ENCODE measurements around the gene MCF2L2.

MCF2L2 gene

DNA sequence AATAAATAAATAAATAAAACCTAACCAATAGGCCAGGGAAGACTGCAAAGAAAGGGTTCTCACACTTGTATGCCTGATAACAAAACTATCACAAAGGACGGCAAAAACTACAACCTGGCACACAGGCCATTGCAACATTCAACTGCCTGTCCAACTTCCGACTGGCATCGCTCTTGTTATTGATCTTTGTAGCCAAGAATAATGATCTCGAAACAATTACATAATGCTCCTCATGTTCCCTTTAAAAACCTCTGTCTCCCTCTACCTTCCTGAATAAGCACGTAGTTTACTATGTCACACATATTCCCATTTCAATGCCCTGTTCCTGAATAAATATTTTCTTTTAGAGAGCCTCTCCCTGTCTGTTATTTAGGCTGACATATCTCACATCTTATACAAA, 101.1 kb downstream of the MCF2L2 start:
- DNase-seq (ENCODE audit: low read depth) = no peak

DNA sequence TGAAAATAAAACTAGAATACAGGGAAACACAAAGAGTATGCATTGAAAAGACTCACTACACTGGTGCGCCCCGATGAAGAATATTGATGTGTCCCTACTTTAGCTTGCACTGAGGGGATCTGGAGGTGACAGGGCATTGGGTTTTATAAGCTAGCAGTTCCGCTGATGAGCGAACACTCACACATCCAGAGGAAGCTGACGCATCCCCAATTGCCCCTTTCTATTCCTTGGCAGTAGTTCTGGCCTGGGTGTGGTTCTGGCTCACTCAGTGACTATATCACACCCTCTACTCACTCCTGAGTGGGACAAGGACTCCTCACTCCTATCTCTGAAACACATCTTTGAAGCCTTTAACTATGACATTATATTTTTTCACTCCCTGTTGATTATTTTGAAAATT, 104.3 kb downstream of the MCF2L2 start:
- DNase-seq (ENCODE audit: low read depth) = no peak

DNA sequence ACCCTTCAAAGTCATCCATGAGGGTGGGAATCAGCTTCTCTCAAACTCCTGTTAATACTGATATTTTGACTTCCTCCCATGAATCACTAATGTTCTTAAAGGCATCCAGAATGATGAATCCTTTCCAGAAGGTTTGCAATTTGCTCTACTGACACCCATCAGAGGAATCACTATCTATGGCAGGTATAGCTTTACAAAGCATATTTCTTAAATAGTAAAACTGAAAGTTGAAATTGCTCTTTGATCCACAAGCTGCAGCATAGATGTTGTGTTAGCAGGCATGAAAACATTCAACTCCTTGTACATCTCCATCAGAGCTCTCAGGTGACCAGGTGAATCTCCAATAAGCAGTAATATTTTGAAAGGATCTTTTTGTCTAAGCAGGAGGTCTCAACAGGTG, 109.0 kb downstream of the MCF2L2 start:
- no peak for DNase-seq (ENCODE audit: low read depth)

DNA sequence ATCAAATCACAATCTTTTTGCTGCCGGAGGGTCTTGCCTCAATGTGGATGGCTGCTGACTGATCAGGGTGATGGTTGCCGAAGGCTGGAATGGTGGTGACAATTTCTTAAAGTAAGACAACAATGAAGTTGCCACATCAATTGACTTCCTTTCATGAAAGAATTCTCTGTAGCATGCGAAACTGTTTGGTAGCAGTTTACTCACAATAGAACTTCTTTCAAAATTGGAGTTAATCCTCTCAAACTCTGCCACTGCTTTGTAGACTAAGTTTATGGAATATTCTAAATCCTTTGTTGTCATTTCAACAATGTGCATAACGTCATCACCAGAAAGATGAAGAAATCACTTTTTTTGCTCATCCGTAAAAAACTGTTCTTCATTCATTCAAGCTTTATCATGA, 109.5 kb downstream of the MCF2L2 start:
- DNase-seq (ENCODE audit: low read depth) = no peak

DNA sequence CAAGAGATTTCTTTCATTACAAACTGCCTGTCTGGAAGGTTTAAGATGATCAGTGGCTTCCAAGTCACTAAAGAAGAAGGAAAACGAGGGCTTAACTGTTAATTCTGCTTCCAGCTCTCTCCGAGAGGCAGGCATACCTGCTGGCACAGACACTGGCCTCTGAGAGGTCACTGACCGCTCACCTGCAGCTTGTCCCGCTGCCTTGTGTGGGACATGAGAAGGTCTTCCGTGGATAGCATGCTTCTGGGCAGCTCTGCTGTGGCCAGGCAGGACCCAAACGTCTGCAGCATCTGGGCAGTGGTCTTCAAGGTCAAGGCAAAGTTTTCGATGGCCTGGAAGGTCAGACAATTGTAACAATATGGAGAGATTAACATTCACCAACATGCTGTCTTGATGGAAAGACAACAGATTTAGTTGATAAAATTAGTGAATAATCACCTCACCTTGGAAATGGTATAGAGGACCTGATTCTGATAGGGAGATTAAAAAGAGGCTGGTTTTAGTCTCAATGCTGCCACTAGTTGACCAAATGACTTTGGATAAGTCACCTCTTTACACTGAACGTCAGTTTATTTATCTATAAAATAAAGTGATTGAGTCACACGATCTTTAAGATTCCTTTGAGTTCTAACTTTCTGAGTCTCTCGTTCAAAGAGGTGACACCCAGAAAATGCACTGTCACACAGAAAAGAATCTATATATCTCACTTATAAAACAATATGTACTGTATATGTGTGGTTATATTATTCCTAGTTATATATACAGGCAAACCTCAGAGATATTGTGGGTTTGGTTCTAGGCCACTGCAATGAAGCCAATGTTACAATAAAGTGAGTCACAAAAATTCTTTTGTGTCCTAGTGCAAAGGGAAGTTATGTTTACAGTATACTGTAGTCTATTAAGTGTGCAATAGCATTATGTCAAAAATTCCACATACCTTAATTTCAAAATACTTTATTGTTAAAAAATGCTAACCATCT, 110.2 kb downstream of the MCF2L2 start:
- peak; percentile 36 for DNase-seq (ENCODE audit: low read depth)

DNA sequence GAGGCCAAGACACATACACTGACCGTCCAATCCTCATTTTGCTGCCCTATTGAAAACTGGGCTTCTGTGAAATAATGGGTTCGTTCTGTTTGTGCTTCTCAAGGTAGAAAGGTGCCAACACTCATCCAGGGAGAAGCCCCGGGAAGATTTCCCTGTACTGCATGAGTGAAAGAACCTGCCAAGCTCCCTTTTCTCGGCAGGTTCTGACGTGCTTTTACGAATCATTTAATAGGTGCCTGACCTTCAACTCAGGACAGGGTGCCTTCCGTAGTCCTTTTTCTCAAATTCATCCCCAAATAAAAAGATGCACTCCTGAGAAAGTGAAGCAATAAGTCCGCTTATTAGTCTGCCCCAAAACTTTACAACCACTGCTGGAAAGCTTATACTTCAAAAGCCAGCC, 111.1 kb downstream of the MCF2L2 start:
- no peak for DNase-seq (ENCODE audit: low read depth)

DNA sequence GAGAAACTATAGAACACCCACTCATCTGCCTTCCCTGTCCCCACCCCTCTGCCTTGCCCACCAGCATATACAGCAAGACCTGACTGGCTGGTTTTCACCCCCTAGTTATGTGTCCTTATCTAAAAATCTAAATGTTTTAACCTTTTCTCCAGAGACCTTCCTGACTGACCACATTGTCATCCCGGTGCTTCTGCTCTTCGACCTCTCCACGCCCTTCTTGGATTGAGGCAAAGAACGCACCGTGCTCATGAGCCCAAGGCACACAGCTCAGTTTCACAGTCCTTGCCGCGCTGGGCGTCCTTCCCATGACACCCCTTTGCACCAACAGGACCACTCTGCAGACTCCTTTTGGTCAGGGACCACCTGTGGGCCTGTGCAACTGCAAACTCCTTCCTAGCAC, 112.7 kb downstream of the MCF2L2 start:
- DNase-seq (ENCODE audit: low read depth) = no peak

DNA sequence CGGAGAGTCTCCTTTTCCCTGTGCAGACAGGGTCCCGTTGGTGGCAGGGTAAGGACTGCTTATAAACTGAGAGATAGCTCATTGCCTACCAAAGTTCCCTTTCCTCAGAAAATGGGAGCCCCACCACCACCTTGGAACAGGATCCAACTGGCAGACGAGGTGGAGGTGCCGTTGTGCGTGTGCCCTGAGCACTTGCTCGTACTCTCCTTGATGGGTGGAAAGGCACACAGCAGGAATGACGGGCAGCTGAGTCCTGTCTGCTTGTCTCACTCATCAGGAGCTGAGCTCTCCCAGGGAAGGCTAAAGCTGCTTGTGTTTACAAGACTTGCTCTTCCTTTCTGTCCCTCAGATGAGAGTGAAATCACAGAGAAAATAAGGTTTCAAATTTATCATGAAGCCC, 114.7 kb downstream of the MCF2L2 start:
- no peak for DNase-seq (ENCODE audit: low read depth)

DNA sequence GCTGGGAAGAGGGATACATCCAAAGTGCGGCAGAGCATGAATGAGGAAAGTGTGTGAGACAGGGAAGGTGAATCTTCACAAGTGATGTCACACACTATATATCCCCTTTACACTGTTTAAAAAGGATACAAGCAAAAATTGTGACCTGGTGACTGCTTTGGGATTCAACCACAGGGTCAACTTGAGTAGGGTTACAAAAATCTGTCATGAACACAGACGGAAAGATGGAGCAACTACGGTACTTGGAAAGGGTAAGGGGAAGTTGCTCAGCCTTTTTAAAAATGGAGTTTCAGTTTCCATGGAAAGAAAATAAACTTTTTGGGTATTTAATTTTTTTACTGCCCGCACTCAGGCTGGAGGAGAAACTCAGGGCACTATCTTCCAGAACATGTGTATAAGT, 115.1 kb downstream of the MCF2L2 start:
- DNase-seq (ENCODE audit: low read depth) = no peak

DNA sequence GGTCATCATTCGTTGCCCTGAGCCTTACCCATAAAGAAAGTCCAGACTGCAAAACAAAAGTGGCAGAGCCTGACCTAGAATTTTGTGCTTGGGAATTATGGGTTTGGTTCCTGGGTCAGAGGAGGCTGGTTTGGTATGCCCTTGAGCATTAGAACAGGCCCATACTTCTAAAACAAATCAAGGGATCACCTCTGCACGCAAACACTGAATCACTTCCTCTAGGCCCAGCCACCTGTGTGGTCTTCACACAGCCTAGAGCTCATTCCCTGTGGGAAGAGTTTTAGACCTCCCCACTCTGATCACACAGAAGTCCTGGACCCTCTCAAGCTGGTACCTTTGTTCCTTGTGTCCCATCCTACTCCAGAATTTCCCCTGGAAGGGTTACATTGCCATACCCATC, 116.0 kb downstream of the MCF2L2 start:
- no peak for DNase-seq (ENCODE audit: low read depth)

DNA sequence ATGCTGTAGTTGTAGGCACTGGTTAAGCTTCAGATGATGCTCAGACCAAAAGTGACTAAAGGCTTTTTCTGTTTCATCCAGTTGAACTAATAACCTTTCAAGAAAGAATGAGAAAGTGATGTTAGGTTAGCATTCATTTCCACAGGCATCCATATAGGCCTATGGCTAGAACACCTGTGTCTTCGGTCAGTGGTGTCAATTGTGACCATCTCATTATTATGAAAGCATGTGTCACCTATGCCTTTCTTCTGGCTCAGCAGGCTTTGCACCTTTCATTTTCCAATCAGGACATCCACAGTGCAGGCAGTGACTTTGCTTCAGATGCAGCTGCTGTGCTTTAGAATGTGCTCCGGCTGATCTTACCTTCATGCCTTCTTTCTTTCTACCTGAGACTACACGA, 117.5 kb downstream of the MCF2L2 start:
- no peak for DNase-seq (ENCODE audit: low read depth)

DNA sequence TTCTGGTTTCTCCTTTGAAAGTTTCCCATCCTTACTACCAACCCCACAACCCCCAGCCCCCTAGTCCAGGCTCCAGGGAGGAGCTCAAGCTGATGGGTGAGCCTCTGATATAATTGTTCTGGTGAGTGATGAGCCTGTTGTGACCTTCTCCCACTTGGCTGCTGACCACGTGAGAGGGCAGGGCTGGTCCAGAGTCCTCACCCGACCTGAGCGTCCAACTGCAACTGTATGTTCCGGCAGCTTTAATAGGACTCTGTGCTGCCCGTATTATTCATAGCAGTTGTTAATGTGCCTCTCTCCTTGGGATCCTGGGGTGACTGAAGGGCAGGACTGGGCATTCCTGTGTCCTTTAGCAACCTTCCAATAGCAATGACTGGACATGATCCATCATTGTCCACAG, 119.1 kb downstream of the MCF2L2 start:
- no peak for DNase-seq (ENCODE audit: low read depth)

DNA sequence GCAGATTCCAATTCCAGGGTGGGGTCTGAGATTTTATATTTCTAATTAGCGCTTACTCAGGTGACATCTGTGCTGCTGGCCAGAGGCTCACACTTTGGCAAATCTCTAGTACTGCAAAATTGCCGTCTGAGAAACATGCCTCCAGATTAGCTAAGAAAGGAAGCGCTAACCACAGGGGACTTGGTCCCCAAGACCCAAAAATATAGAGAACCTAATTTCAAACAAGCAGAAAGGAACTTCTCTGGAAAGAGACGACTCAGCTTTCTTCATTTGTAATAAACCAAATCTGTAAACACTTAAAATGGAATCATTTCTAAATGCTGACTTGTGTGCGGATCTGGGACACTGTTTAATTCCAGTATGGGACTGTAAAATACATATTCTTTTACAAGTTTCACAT, 119.7 kb downstream of the MCF2L2 start:
- no peak for DNase-seq (ENCODE audit: low read depth)

DNA sequence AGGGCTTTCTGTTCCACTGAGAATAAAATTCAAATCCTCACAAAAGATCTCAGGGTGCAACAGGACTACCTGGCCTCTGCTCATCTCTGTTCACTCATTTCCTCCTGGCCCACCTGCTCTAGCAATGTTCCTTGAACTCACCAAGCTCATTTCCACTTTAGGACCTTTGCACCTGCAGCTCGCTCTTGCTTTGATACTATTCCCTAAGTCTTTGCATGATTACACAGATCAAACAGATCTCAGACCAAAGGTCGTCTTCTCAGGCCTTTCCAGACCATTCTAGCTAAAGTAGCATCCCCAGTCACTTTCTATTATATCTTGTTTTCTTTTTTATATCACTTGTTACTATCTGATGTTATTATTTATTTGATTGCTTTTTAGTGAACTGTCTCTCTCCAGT, 120.7 kb downstream of the MCF2L2 start:
- no peak for DNase-seq (ENCODE audit: low read depth)

DNA sequence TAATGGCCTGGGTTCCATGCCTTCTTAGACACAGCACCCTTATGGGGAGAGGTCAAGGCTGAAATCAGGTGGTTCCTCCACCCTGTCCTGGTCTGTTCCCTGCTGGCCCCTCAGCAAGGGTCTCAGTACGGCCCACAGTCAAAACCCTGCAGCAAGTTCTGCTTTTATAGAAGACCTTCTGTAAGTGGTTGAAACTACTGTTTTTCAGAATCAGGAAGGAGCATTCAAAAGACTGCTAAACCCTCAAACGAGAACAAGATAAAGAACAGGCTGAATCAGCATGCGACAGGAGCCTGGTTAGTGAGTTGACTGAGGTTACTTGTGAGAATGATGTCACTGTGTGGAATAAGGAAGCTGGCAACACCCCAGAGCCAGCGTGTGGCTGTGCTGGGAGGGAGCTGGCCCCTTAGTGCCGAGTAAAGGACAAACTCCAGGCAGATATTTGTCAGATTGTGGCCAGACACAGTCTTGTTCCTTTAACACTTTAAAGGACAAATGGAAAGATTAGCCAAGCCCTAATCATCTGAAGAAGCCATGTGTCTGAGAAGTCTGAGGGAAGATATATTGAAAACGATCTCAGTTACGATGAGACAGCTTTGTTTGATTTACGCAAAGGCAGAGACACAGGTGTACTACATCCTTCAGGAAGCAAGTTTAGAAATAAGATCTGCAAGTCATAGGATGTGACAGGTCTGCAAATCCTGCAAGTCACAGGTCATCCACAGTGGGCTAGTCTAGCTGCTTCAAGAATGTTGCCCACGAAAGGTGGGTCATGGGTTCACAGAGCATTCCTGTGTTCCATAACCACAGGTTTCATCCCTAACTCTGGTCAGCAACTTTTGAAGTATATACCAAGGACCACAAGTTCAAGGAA, 121.4 kb downstream of the MCF2L2 start:
- DNase-seq (ENCODE audit: low read depth) = peak; percentile 32

DNA sequence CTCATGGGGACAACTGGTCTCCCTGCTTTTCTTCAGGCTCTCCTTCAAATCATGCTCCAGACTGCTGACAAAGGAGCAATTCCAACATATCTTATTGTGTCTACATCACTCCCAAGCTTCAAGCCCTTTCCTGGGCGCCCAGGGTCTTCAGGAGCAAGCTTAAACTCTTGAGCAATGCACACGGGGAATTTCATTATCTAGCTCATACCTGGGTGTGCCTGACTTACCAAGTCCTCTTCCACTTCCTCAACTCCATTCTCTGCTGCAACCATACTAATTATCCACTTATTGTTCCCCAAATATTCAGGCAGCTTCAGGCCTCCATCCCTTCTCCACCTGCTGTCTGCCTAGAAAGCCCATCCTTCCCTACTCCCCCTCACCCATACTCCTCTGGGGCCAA, 124.7 kb downstream of the MCF2L2 start:
- DNase-seq (ENCODE audit: low read depth) = no peak

DNA sequence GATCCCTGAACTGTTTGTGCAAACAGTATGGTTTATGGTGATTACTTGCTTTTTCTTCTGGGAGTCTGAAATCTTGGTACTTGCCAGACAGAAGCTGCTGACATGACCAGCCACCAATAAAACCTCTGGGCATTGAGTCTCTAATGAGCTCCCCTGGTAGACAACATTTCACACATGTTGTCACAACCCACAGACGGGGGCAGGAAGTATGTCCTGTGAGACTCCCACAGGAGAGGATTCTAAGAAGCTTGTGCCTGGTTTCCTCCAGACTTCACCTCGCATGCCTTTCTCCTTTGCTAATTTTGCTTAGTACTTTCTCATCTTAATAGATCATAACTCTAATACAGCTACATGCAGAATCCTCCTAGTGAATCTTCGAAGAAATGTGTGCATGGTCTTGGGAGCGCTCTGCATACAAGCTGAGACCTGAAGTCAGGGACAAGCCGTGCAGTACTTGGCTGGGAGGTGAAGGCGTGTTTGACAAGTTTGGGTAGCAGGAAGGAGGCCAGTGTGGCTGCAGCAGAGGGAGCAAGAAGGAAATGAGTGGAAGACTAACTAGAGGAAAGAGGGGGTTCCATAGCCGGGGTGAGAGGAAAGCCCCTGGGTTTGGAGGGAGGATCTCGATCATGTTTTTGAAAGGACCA, 126.4 kb downstream of the MCF2L2 start:
- peak; percentile 30 for DNase-seq (ENCODE audit: low read depth)

DNA sequence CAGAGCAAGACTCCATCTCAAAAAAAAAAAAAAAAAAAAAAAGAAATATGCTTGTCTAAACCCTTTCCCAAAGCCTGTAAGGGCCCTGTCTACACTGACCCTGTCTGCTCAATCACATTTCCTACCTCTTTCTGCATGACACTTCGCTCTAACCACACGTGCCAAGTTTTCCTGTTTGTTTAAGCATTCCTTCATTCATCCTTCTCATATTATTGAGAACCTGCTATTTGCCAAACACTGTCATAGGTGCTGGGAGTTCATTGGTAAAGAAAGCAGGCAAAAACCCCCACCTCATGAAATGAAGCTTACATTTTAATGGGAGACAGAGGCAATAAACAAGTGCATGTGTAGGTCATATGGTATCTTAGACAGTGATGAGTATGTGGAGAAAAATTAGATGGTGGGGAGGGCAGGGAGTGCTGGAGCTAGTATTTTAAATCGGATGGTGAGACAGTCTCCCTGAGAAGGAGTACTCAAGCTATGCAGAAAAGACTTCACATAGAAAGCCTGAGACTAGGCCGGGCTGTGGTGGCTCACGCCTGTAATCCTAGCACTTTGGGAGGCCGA, 127.3 kb downstream of the MCF2L2 start:
- peak; percentile 56 for DNase-seq (ENCODE audit: low read depth)

DNA sequence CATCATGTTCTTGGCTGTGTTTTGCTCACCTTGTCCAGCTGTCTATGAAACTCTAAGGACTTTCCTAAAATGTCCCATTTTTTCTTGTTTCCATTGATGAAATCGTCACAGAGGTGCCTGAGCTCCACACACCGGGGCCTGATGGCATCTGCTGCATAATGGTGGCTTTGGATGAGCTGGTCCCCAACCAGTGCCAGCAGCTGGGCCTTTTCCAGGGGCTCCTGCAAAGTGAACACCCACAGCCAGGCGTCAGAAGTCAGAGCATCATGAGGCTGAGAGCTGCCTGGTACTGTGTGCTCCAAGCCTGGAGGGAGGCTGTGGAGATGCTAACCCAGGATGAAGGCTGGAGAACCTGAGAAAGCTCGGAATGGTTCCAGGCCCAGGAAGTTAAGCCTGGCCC, 128.4 kb downstream of the MCF2L2 start:
- no peak for DNase-seq (ENCODE audit: low read depth)

DNA sequence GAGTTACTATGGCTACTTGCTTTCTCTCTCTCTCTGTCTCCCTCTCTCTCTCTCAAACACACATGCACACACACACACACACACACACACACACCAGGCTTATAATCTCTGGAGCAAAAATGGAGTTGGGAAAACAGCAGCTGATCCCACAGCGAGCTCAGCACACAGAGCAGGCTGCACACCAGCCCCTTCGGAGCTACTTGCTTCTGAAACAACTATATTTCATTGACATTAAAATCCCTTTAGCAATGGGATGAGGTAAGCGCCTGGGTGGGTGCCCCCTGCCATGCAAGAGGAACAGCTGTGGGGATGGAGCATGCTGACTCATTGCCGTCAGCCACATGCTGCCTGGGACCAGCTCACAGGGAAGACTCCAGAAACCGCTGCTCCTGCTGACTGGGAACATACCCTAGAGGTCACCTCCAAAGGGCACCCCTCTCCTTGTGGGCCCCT, 129.7 kb downstream of the MCF2L2 start:
- DNase-seq (ENCODE audit: low read depth) = peak; percentile 71

DNA sequence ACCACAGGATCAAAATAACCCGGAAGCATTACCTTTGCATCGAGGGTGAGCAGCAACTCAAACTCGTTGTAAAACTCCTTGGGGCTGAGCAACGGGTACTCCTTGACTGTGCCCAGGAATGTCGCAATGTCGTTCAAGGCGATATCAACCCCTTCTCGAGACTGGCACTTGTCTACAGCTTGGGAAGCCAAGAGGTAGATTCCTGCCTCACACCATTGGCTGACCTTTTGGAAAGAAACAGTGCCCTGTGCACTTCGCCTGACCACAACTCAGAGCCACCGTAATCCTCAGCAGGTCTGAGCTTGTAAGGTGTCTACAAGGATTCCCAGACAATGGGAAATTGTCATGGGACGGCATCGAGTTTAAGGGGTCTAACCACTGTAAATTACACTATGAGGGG, 131.5 kb downstream of the MCF2L2 start:
- DNase-seq (ENCODE audit: low read depth) = no peak

DNA sequence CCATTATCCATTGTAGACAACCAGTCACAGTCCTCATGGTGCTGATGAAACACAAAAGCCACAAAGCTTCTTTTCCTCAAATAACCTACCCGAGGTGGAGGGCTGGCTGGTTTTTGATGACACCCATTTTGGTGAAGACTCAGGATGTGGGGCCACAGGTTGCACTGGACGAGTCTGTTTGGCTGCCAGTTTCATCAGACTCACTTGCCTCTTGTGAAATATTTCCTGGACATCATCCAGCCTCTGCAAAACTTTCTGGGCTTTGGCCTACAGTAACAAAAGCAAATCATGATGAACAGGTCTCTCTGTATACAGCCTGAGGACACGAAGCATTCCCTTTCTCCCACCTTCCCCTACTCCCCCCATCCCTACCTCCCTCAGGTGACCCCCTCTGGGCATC, 133.2 kb downstream of the MCF2L2 start:
- peak; percentile 67 for DNase-seq (ENCODE audit: low read depth)
